HT1080 (cell line): ENCODE data around the gene SPACA5B. TPM values are rescaled to one million over a fixed set of nuclear protein-coding genes. Genes with fewer than 3 reads are reported as not detected.
"Not testable (repeated sequence)": the region's sequence is repeated elsewhere in the genome, so short reads cannot be mapped to it uniquely, and the experiment has no call there.

Experiments
- DNase-seq: peaks from one replicate; pipeline ENCODE4 v3.0.0-alpha.2; 2015; ENCODE audit warnings: low read depth
- polyA plus RNA-seq, 2 experiments: library from polyadenylated mRNA; depleted of rRNA; stranded (reverse); fragments of >200 nt; gene quantifications; 2 replicates each; pipeline ENCODE4 v1.2.3, GENCODE V29; 2015
- total RNA-seq: library from RNA; depleted of rRNA; stranded (reverse); fragments of >200 nt; shearing (Covaris generic); gene quantifications from 2 replicates; pipeline ENCODE4 v1.2.3, GENCODE V29; 2014; rRNA removed

SPACA5B gene
- total RNA-seq: not detected in 2 replicates
- polyA plus RNA-seq (2015; cell fraction: cytosol; rRNA removed): not detected in 2 replicates
- polyA plus RNA-seq (2015; cell fraction: nucleus; rRNA removed): not detected in 2 replicates

DNA sequence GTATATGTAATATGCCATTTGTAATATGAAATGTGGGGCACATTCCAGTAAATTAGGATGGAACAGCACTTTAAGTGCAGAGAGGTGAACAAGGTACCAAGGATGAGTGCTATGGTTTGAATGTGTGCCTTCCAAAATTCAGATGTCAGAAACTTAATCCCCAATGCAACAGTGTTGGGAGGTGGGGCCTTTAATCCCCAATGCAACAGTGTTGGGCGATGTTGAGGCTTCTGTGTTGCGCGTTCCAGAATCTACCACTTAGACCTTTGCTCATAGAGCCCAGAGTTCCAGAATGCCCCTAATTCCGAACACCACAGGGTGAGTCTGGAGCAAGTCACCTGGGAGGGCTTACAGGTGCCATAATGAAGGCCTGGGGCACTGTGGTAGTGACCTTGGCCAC lies at the start of gene SPACA5B:
SPACA5B (plus strand) TSS at position 301 of the 400 bp plus-strand sequence; CDS start at position 363, 62 bp downstream.
- DNase-seq: not testable (repeated sequence)

DNA sequence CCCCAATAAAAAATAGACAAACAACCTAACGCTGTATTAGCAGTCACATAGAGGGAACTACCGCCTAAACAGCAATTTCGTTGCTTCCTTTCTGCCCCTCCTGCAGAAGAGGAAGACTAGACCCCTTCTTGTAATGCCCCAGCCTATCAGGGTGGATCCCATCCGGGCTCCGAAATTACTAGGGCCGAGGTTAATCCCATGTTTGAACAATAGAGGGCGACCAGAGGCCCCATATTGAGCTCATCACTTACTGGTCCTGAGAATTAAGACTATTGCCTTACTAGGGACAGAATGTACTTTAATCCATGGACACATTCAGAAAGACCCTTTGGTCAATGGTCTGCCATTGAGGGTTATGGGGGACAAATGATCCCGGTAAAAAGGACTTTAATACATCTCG lies 47.2 kb upstream of the SPACA5B start:
- DNase-seq: peak; percentile 31

DNA sequence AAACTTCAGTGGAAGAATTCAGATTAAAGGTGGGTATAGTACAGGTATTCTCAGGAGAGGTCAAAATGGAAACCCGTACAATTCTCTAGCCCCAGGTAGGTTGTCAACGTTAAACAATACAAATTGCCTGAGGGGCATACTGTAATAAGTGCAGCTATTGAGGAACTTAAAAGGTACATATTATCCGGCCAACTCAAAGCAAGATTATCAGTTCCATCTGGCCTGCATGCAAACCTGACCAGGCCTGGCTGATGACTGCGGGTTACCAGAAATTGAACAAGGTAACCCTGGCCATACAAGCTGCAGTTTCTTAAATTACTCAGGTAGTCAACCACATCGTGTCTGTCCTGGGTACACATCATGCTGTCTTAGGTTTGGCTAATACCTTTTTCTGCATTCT lies 46.7 kb upstream of the SPACA5B start:
- no peak for DNase-seq

DNA sequence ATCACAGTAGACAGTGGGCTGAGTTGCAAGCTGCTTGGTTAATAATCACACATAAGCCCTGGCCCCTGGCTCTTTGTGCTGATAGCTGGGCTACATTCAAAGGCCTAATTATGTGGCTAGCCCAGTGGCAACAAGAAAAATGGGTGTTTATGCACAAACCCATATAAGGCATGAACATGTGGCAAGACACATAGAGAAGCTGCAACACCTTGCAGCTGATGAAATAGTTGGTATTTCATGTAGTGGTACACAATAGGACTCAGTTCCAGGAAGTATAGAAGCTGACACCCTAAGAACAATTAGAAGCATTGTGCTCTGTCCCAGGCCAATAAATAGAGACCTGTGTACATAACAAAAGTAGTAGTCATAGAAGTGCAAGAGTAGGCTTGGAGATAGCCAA lies 44.3 kb upstream of the SPACA5B start:
- DNase-seq: no peak

- DNase-seq: no peak
Measured at GRCh38 chrX:48090123-48090522, 40.3 kb upstream of the SPACA5B start.

DNA sequence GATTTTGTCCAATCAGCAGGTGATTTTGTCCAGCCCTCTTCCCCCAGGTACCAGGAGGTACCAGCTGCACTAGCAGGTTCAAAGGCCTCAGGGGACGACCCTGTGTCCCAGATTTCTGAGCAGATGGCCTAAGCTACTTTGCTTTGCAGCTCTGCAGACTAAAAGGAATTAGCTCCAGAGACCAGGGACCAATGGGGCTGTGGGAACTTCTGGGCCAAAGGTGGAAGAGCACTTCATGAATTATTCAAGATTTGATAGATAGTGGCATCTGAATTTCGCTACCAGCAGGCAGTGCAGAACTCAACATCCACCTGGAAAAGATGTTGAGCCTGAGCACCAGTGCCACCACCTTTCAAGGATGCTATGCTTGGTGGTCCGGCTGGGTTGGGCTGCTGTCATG lies 37.9 kb upstream of the SPACA5B start:
- not testable (repeated sequence) for DNase-seq

- no peak for DNase-seq
Measured at GRCh38 chrX:48101443-48101842, 29.0 kb upstream of the SPACA5B start.

GRCh38 chrX:48102874-48103374 lies 27.5 kb upstream of the SPACA5B start:
- DNase-seq: no peak

DNA sequence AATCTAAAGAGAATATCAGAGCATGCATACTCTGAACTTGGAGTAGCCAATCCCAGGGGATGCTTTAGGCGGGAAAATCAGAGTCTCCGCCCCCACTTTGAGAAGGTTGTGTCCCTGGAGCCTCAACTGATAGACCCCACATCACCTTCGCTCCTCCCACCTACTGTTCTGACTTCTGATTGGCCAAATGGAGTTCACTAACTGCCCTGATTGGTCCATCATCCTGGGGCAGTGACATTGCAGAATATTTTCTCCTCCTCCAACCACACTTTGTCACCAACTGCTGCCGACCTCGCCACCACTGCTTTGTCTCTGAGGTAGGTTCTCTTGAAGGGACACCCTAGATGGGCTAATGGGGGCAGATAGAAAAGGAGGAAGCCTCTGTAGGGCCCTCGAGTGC lies 22.7 kb upstream of the SPACA5B start:
- DNase-seq: no peak

GRCh38 chrX:48125286-48125685 lies 5.1 kb upstream of the SPACA5B start:
- not testable (repeated sequence) for DNase-seq

DNA sequence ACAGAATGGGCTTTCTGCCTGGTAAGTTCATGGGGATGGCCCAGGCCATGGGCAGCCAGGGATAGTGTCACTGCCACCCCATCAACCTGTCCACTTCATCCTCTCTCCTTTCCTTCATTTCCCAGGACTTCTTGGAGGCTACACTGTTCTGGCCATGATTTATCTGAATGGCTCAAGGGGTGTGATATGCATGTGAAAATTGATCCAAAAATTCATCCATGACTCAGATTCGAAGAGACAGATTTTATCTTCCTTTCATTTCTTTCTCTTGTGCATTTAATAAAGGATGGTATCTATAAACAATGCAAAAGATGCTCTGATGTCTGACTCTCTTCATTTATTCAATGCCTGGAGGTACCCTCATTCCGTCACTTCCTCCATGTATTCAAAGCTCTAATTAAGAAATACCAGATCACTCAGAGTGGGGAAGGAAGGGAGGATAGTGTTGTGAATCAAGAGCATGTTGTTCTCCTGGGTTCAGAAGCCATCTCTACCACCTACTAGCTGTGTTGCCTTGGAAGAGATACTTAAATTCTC lies 1.9 kb downstream of the SPACA5B start:
- not testable (repeated sequence) for DNase-seq

- not testable (repeated sequence) for DNase-seq
Measured at GRCh38 chrX:48139076-48139475, 8.7 kb downstream of the SPACA5B start.

GRCh38 chrX:48141810-48142508 lies 11.5 kb downstream of the SPACA5B start:
- DNase-seq: not testable (repeated sequence)

DNA sequence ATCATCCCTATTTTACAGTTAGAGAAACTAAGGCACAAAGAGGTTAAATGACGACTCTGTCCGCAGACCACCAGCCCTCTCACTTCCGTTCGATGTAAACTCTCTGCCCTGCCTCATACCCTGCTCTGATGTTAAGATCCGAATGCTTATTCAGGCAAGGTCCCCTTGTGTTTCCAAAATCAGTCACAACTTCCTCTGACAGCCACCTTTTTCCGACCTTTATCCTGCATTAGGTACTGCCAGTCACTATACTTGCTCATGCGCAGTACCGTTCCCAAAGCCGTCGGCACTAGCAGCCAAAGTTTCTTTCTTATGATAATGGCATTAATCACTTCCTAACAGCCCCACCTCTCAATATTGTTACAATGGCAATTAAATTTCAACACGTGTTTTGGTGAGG lies 12.3 kb downstream of the SPACA5B start:
- not testable (repeated sequence) for DNase-seq

GRCh38 chrX:48153769-48154168 lies 23.3 kb downstream of the SPACA5B start:
- DNase-seq: no peak

GRCh38 chrX:48154796-48155195 lies 24.4 kb downstream of the SPACA5B start:
- DNase-seq: no peak

DNA sequence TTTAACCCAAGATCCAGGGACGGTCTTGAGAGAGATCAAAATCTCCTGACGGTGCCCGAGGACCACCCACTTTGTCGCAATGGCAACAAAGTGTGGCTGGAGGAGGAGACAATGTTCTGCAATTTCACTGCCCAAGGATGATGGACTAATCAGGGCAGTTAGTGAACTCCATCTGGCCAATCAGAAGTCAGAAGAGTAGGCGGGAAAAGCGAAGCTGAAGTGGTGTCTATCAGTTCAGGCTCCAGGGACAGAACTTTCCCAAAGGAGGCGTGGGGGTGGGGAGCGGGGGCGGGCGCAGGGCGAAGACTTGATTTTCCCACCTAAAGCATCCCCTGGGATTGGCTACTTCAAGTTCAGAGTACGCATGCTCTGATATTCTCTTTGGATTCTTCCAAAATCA lies 25.6 kb downstream of the SPACA5B start:
- DNase-seq: no peak

- DNase-seq: peak; percentile 35
Measured at GRCh38 chrX:48165241-48165640, 34.8 kb downstream of the SPACA5B start.

DNA sequence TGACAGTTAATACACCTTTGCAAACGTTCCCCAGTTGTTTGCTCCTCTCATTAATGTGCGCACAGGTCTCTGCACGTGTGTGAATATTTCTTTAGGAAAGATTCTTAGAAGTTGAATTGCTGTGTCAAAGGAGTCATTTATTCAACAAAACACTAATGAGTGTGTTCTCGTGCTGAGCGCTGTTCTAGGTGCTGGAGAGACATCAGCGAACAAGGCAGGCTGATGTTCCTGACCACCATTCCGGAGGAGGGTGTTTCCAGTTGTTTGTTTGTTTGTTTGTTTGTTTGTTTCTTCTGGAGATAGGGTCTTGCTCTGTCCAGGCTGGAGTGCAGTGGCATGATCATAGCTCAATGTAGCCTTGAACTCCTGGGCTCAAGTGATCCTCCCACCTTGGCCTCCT lies 35.9 kb downstream of the SPACA5B start:
- DNase-seq: not testable (repeated sequence)

GRCh38 chrX:48179691-48180090 lies 49.3 kb downstream of the SPACA5B start:
- no peak for DNase-seq

DNA sequence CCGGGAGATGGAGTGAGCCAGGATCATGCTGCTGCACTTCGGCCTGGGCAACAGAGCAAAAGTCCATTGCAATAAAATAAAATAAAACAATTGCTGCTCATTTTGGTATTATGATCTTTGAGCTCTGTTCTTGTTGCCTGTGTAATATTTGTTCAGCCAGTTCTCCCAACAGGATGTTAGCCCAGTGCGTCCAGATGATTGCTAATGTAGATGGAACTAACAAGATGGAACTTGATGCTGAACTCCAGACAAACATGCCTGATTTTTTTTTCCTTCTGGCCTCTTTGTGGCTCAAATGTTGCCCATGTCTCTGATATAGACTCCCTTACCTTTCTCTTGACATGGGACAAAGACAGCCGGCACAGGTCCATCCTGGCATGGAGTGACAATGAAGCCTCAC lies 50.4 kb downstream of the SPACA5B start:
- DNase-seq: no peak

DNA sequence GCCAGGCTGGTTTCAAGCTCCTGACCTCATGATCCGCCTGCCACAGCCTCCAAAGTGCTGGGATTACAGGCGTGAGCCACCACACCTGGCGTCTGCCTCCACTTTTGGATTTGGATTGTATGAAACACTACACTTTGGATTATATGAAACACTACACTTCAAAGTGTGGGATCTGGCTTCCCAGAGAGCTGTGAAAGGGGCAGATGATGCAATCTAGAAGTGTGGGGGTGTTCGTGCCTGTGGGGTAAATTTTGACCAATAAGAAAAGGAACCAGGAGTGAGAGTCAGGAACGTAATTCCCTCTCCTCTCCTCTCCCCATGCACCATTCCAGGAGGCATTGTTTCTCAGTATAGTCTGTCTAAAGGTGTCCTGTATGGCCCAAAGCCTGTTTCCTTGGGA lies 51.5 kb downstream of the SPACA5B start:
- DNase-seq: not testable (repeated sequence)
